Smooth muscle cell of the brain vasculature (primary cell): ENCODE measurements around the gene UROD.
A peak's percentile ranks its signal among the peaks of the same experiment; 100 is the strongest.

ENCODE experiments used
- DNase-seq: peaks from one replicate; pipeline ENCODE4 v3.0.0-alpha.2; 2012; ENCODE audit warnings: low read depth, low spot score

The UROD gene

DNA sequence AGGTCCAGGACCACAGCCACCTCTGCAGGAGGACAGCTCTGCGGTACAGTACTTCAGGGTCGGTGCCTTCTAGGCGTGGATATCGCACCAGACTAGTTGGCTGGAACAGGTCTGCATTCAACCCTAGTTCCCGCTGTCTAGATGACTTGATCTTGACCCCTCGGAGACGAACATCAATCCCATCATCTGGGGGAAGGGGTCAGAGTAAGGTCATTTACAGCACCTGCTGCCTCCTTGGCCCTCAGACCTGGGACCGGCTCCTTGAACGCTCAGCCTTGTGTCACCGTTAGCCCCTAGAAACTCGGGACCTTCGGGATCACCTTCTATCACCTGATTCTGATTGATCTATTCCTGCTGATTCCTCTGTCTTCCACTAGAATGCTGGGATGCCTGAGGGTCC lies 3.5 kb upstream of the UROD start:
- no peak for DNase-seq

DNA sequence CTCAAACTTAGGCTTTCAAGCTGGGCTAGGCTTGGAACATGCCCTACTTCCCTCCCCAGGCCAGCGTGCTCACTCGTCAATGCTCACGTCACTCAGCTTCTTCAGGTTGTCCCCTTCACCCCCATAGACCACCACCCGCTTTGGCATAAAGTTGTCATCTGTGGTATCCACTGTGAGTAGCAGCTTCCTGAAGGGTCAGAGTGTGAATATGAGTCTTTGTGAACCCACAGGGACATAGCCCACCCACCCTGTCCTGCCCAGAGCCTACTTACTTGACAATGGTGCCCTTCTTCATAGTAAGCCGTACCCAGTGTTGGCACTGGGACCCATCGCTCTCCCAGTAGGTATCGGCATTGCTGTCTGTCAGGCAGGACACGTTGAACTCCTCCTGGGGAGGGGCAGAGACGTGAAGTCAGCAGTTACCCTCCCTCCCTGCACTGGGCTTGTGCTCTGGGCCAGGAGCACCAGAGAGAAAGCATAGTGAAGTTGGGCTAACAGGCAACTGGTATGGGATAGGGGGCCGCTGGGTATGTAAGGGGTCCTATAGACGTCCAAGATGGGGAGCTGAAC lies 2.7 kb upstream of the UROD start:
- DNase-seq, result no peak

- no peak for DNase-seq
These were observed 1.8 kb upstream of the UROD start for GRCh38 chr1:45009956-45010854.

DNA sequence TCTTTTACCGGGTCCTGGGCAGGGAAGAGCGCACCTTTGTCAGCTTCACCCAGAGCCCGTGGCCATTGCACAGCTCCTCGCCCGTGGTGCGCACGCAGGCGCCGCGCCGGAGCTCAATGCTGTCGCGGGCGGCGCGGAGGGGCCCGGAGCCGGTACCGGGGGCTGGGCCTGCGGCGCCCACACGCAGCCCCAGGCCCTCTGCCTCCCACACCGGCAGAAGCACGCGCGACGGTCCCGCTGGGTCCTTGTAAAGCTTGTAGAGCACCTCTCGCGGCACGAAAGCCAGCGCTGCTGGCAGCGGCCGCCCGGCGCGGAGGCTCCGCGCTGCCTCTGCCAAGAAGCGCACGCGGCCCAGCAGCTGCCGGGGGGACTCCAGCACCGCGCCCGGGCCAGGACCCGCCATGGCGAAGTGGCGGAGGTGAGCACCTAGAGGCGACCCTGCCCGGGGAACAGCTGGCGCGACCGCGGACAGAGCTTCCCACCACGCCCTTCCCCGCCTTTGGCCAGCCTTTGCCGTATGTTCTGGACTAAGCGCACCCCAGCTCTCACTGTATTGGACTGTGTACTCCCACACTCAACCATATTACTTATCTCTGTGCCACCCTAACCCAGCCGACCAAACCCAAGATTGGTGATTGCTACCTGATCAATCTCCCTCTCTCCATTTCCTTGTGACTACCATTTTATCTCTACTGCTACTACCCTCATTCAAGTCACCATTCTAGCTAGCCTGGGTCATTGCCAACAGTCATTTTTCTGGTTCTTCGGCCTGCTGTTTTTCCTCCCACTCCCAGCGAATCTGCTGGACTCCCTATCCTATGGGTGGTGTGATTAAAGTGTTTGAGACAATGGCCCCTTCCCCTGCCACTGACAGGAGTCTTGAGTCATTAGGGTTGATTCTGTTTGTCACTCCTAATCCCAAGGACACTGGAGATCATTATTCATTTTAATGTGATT lies 921 bp upstream of the UROD start, which contains the start of gene HECTD3:
Gene HECTD3 (minus strand): TSS at position 470 of the 957 bp plus-strand sequence. CDS start 67 bp downstream, at position 403.
- no peak for DNase-seq

DNA sequence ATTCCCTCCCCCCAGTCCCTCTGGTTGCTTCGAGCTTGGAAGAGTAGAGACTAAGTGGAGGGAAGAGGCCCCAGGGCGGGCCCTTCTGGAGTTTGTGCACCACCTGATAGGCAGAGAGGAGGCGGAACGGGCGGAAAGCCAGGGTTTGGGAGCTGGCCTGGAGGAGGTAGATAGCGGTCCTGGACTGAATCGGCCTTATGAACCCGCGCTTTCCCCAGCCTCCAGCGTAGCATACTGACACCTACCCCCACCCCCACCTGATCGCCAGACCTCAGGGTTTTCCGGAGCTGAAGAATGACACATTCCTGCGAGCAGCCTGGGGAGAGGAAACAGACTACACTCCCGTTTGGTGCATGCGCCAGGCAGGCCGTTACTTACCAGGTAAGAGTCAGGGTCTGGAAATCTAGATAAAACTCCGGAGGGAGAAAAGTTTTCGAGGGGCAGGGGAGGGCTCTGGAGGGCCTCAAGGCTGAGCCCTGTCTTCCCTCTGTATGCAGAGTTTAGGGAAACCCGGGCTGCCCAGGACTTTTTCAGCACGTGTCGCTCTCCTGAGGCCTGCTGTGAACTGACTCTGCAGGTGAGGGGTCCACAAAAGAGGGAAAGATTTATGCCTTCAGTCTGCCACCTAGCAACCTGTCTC lies 705 bp downstream of the UROD start:
- DNase-seq, result no peak

DNA sequence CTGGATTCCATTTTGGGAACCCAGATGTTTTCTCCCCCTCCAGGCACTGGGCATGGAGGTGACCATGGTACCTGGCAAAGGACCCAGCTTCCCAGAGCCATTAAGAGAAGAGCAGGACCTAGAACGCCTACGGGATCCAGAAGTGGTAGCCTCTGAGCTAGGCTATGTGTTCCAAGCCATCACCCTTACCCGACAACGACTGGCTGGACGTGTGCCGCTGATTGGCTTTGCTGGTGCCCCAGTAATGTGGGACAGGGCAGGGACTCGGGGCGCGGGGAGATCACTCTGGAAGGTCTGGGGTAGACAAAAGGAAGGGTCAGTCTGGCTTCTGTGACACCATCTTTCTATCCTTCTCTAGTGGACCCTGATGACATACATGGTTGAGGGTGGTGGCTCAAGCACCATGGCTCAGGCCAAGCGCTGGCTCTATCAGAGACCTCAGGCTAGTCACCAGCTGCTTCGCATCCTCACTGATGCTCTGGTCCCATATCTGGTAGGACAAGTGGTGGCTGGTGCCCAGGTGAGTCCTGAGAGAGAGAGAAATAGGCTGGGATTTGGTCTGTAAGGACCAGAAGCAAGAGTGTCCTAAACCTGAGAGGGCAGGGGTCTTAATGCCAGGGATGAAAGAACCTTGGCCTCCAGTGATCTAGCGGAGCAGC lies 1.6 kb downstream of the UROD start:
- no peak for DNase-seq

DNA sequence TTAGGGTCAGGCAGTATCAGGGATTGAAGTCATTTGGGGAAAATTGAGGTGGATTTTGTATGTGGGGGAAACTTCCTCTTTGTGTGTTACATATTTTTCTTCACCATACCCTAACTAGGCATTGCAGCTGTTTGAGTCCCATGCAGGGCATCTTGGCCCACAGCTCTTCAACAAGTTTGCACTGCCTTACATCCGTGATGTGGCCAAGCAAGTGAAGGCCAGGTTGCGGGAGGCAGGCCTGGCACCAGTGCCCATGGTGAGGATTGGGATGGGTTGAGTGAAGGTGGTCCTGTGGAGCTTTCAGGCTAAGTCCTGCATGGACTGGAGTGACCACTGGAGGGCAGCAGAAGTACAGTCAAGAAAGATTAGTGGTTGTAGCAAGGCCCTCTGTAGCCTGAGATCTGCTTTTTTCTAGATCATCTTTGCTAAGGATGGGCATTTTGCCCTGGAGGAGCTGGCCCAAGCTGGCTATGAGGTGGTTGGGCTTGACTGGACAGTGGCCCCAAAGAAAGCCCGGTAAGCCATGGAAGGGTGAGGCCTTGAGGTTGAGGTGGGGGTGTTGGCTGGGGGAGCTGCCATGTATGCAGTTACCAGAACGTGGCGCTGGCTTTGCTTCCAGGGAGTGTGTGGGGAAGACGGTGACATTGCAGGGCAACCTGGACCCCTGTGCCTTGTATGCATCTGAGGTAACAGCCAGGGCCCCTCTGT lies 2.4 kb downstream of the UROD start:
- peak; percentile 67 for DNase-seq

GRCh38 chr1:45015683-45016082 lies 3.6 kb downstream of the UROD start:
- no peak for DNase-seq

GRCh38 chr1:45016090-45016697 lies 4.1 kb downstream of the UROD start:
- no peak for DNase-seq

DNA sequence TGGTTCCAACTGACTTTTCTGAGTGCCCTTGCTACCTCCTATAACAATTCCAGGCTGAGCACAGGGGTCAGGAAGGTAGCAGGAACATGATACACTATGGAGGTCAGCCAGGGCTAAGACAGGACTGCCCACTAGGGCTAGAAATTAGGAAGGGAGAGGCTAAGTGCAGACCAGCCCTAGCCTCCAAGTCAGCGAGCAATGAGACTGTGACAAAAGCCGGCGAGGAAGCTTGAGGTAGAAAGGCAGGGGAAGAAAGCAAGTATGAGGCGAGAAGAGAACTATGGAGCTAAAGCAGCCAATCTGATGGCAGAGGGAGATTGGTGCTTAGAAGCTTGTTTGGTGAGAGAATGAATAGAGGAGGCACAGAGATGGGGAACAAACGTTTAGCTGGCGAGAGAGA lies 4.7 kb downstream of the UROD start:
- no peak for DNase-seq

- no peak for DNase-seq
These were observed 6.7 kb downstream of the UROD start for GRCh38 chr1:45018599-45019230.

GRCh38 chr1:45023663-45024062 lies 11.6 kb downstream of the UROD start:
- no peak for DNase-seq

DNA sequence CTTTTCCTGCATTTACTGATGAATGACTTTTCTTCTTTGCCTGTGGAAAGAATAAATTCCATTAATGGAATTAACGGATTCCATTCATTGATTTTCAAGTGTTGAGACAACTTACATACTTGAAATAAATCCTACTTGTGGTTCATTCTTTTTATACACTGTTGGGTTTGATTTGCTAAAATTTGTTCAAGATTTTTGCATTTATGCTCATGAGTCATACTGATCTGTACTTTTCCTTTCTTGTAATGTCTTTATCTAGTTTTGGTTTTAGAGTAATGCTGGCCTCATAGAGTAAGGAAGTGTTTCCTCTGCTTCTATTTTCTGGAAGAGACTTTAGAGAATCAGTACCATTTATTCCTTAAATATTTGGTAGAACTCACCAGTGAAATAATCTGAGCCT lies 14.4 kb downstream of the UROD start:
- DNase-seq, result no peak

DNA sequence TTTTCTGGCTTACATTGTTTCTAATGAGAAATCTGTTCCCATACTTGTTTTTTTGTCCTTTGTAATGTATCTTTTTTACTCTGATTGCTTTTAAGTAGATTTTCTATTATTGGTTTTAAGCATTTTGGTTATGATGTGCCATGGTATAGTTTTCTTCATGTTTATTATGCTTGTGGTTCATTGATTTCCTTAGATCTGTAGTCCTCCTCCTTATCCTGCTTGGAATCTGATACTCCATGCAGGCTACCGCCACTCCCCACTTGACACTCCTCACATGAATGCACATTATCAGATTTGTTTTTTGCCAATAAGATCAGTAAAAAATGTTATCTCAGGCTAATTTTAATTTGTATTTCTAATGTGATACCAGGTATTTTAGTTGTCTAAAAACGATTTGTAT lies 20.8 kb downstream of the UROD start:
- no peak for DNase-seq

DNA sequence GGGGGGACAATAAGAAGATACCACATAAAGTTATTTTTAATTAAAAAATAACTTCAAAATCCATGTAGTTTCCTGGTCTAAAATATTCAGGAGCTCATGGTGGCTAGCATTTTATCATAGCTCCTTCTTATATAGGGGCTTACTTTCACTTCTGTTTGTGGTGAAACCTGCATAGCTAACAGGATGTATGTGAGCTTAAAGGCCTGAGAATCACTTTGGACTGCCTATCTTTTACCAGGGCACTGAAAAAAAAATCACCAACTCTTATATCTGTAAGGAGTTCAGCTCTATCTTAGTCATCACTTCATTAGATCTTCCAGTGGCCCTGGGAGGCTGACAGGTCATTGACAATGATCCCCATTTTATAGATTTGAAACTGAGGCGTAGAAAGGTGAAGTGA lies 21.3 kb downstream of the UROD start:
- DNase-seq, result no peak

- DNase-seq, result no peak
These were observed 23.7 kb downstream of the UROD start for GRCh38 chr1:45035631-45036301.

- no peak for DNase-seq
These were observed 25.4 kb downstream of the UROD start for GRCh38 chr1:45037456-45037855.

DNA sequence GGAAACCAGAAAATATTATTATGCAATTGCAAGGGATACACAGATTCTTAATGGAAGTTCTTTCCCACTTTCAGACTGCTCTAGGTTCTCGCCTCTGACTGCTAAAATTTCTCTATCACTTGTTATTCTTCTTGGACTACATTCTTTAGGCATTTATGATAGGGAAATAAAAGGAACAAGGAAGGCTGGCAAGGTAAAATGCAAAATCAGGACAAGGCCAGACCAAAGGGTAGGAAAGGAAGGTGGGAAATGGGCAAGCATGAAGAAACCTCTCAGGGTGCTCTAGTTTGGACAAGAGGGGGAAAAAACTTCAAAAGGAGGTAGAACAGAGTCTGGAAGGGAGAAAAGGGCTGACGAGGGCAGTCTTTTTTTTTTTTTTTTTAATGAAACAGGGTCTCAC lies 26.2 kb downstream of the UROD start:
- DNase-seq, result no peak
